Brain microvascular endothelial cell (primary cell): ENCODE results near the gene VARS1.

Source experiments
- DNase-seq: peaks from one replicate; pipeline ENCODE4 v3.0.0-alpha.2; 2020
- H3K27ac ChIP-seq: fragments of 250-450 bp; sonication (Bioruptor Pico); 2 replicates; pipeline ENCODE4 v1.5.1; 2020; ENCODE audit warnings: mild to moderate bottlenecking, moderate library complexity
- H3K27me3 ChIP-seq: fragments of 250-450 bp; sonication (Bioruptor Pico); replicated peaks from 2 replicates; pipeline ENCODE4 v1.5.1; 2020; ENCODE audit warnings: mild to moderate bottlenecking
- H3K36me3 ChIP-seq: fragments of 250-450 bp; sonication (Bioruptor Pico); replicated peaks from 2 replicates; pipeline ENCODE4 v1.5.1; 2020; ENCODE audit warnings: mild to moderate bottlenecking
- H3K4me3 ChIP-seq: 2 replicates; pipeline ENCODE4 v1.5.1; 2011; ENCODE audit warnings: low read depth, mild to moderate bottlenecking, control low read depth, low read length, moderate library complexity
- CTCF ChIP-seq: IDR thresholded peaks from 2 replicates; pipeline ENCODE4 v1.5.1; 2011; ENCODE audit warnings: low read depth, mild to moderate bottlenecking, moderate library complexity, low read length, control low read depth, inconsistent platforms; ENCODE audit errors: missing control alignments
- in situ Hi-C: cut with HindIII; loops from 2 replicates; pipeline ENCODE4 v1.10.0; 2017; ENCODE audit warnings: low sequenced_read_pairs, low pct_ligation_motif_present

Gene VARS1

GRCh38 chr6:31778999-31779885 is 16.3 kb downstream of the VARS1 start:
- no peak for DNase-seq
- TF ChIP-seq CTCF: no peak
- Histone ChIP-seq H3K36me3 (peaks cover 69% of the 10 kb centered on the region), H3K27ac (no peak overlapping the region), H3K4me3 (no peak overlapping the region), H3K27me3 (no peaks in the 10 kb centered on the region)
- in situ Hi-C loops: no loop called here

- DNase-seq: no peak
- Histone ChIP-seq H3K4me3 (no peak overlapping the region), H3K36me3 (peaks cover 58% of the 10 kb centered on the region), H3K27me3 (no peaks in the 10 kb centered on the region), H3K27ac (no peak overlapping the region)
- in situ Hi-C loops: no loop called here
- no peak for TF ChIP-seq CTCF
These were observed 17.4 kb downstream of the VARS1 start for GRCh38 chr6:31778193-31778592.

GRCh38 chr6:31777667-31778050 is 17.9 kb downstream of the VARS1 start:
- Histone ChIP-seq H3K4me3 (no peak overlapping the region), H3K27ac (peak overlapping the region; percentile 30), H3K36me3 (peaks cover 53% of the 10 kb centered on the region), H3K27me3 (no peaks in the 10 kb centered on the region)
- TF ChIP-seq CTCF: no peak
- no peak for DNase-seq
- in situ Hi-C loops: no loop called here

GRCh38 chr6:31776989-31777666 is 18.4 kb downstream of the VARS1 start, which contains the start of gene VWA7:
Gene VWA7, minus strand, starts transcription at chr6:31777328. Its CDS starts 549 bp downstream, at chr6:31776779.
- DNase-seq: peak; percentile 54
- Histone ChIP-seq H3K27me3 (no peaks in the 10 kb centered on the region), H3K27ac (peak within 1 kb of the TSS; percentile 30), H3K36me3 (peaks cover 48% of the 10 kb centered on the region), H3K4me3 (no peak within 1 kb of the TSS)
- in situ Hi-C loops: no loop called here
- no peak for TF ChIP-seq CTCF

GRCh38 chr6:31776485-31776988 is 19.0 kb downstream of the VARS1 start:
- Histone ChIP-seq H3K4me3 (no peak overlapping the region), H3K27ac (no peak overlapping the region), H3K36me3 (peaks cover 42% of the 10 kb centered on the region), H3K27me3 (no peaks in the 10 kb centered on the region)
- DNase-seq: no peak
- in situ Hi-C loops: no loop called here
- TF ChIP-seq CTCF: no peak
